ENCODE results near the gene DHRS3.
"Not testable (repeated sequence)": the region's sequence is repeated elsewhere in the genome, so short reads cannot be mapped to it uniquely, and the experiment has no call there.

Gene DHRS3

GRCh38 chr1:12573015-12573825, 44.8 kb downstream of the DHRS3 start:
- DNase-seq = no peak

- DNase-seq = no peak
These were observed 45.5 kb downstream of the DHRS3 start for GRCh38 chr1:12572522-12572921.

GRCh38 chr1:12570291-12570690, 47.7 kb downstream of the DHRS3 start:
- no peak for DNase-seq

- no peak for DNase-seq
These were observed 49.8 kb downstream of the DHRS3 start for GRCh38 chr1:12568009-12568767.

- no peak for DNase-seq
These were observed 50.7 kb downstream of the DHRS3 start for GRCh38 chr1:12567288-12567819.

GRCh38 chr1:12566484-12567287, 51.3 kb downstream of the DHRS3 start:
- DNase-seq = no peak

GRCh38 chr1:12565966-12566352, 52.1 kb downstream of the DHRS3 start:
- no peak for DNase-seq

GRCh38 chr1:12565094-12565965, 52.7 kb downstream of the DHRS3 start:
- no peak for DNase-seq

GRCh38 chr1:12564251-12564650, 53.8 kb downstream of the DHRS3 start:
- DNase-seq = not testable (repeated sequence)

GRCh38 chr1:12562955-12563576, 54.9 kb downstream of the DHRS3 start:
- no peak for DNase-seq

GRCh38 chr1:12561121-12561520, 56.9 kb downstream of the DHRS3 start:
- DNase-seq = no peak

- DNase-seq = no peak
These were observed 60.8 kb downstream of the DHRS3 start for GRCh38 chr1:12556957-12557935.

- no peak for DNase-seq
These were observed 61.6 kb downstream of the DHRS3 start for GRCh38 chr1:12556368-12556930.

- no peak for DNase-seq
These were observed 62.3 kb downstream of the DHRS3 start for GRCh38 chr1:12555411-12556367.

- DNase-seq = no peak
These were observed 63.3 kb downstream of the DHRS3 start for GRCh38 chr1:12554521-12555305.

- no peak for DNase-seq
These were observed 64.0 kb downstream of the DHRS3 start for GRCh38 chr1:12553963-12554362.

GRCh38 chr1:12552951-12553921, 64.8 kb downstream of the DHRS3 start:
- DNase-seq = no peak
